RWPE2 (cell line): ENCODE measurements around the gene C2orf76.

Experiments used
- ATAC-seq: fragments of 200-7000 bp; cut with Tn5 transposase; 3 replicates; pipeline ENCODE4 v1.9.1; 2021; ENCODE audit warnings: low read depth
- DNase-seq: peaks from one replicate; pipeline ENCODE4 v3.0.0-alpha.2; 2020; ENCODE audit warnings: low spot score
- H3K27ac ChIP-seq: fragments of 450-650 bp; 2 replicates; pipeline ENCODE4 v1.5.1; 2017; ENCODE audit warnings: mild to moderate bottlenecking; ENCODE audit not compliant: poor library complexity, severe bottlenecking
- H3K27me3 ChIP-seq: fragments of 250-450 bp; sonication (Bioruptor Pico); 2 replicates; pipeline ENCODE4 v1.5.1; 2021; ENCODE audit warnings: mild to moderate bottlenecking, moderate library complexity; ENCODE audit not compliant: insufficient read depth, poor library complexity, severe bottlenecking
- H3K36me3 ChIP-seq: fragments of 250-450 bp; sonication (Bioruptor Pico); 2 replicates; pipeline ENCODE4 v1.5.1; 2020; ENCODE audit warnings: low read depth, mild to moderate bottlenecking, moderate library complexity
- H3K4me1 ChIP-seq: fragments of 250-450 bp; sonication (Bioruptor Pico); 2 replicates; pipeline ENCODE4 v1.5.1; 2021; ENCODE audit warnings: mild to moderate bottlenecking, moderate library complexity; ENCODE audit not compliant: insufficient read depth, poor library complexity, severe bottlenecking
- H3K4me3 ChIP-seq: fragments of 250-450 bp; sonication (Bioruptor Pico); 2 replicates; pipeline ENCODE4 v1.5.1; 2021; ENCODE audit warnings: mild to moderate bottlenecking, moderate library complexity; ENCODE audit not compliant: severe bottlenecking
- H3K9me3 ChIP-seq: fragments of 250-450 bp; sonication (Bioruptor Pico); 2 replicates; pipeline ENCODE4 v1.5.1; 2021; ENCODE audit warnings: mild to moderate bottlenecking, moderate library complexity; ENCODE audit not compliant: severe bottlenecking
- TF ChIP-seq, protein P1 (sequence below): fragments of 450-650 bp; IDR thresholded peaks from one replicate; pipeline ENCODE4 v1.5.1; 2017; ENCODE audit warnings: mild to moderate bottlenecking, moderate library complexity; ENCODE audit not compliant: poor library complexity, severe bottlenecking

Gene C2orf76

GRCh38 chr2:119259296-119259860 is 107.3 kb downstream of the C2orf76 start:
- ATAC-seq (no peak), DNase-seq (no peak)
- Histone ChIP-seq H3K36me3 (peaks cover 12% of the 10 kb centered on the region), H3K4me3 (no peak overlapping the region), H3K27ac (no peak overlapping the region), H3K27me3 (no peaks in the 10 kb centered on the region), H3K9me3 (no peaks in the 10 kb centered on the region), H3K4me1 (peaks cover 11% of the 10 kb centered on the region)
- TF ChIP-seq, protein P1, sequence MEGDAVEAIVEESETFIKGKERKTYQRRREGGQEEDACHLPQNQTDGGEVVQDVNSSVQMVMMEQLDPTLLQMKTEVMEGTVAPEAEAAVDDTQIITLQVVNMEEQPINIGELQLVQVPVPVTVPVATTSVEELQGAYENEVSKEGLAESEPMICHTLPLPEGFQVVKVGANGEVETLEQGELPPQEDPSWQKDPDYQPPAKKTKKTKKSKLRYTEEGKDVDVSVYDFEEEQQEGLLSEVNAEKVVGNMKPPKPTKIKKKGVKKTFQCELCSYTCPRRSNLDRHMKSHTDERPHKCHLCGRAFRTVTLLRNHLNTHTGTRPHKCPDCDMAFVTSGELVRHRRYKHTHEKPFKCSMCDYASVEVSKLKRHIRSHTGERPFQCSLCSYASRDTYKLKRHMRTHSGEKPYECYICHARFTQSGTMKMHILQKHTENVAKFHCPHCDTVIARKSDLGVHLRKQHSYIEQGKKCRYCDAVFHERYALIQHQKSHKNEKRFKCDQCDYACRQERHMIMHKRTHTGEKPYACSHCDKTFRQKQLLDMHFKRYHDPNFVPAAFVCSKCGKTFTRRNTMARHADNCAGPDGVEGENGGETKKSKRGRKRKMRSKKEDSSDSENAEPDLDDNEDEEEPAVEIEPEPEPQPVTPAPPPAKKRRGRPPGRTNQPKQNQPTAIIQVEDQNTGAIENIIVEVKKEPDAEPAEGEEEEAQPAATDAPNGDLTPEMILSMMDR = no peak

DNA sequence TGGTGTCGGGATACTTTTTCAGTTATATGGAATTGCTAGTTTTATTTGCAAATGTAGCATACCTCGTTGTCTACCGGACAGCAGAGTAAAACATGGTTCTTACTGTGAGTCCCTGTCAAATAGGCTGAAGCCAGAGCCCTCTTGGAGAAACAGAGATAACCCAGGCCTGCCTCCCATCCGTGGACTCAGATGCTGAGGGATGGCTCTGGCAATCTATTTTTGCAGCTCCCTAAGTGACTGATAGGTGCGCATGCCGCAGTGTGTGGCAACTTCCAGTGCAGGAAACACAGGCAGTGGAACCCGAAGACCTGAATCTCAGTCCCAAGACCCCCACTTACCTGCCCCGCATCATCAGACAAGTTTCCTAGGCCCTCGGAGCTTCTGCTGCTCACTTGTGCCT is 109.4 kb downstream of the C2orf76 start:
- H3K4me1 ChIP-seq = peaks cover 28% of the 10 kb centered on the region
- DNase-seq (no peak), ATAC-seq (no peak)
- H3K27ac ChIP-seq = no peak overlapping the region
- H3K9me3 ChIP-seq = no peaks in the 10 kb centered on the region
- H3K4me3 ChIP-seq = no peak overlapping the region
- TF ChIP-seq, protein P1 = no peak
- H3K27me3 ChIP-seq = no peaks in the 10 kb centered on the region
- H3K36me3 ChIP-seq = peaks cover 12% of the 10 kb centered on the region

DNA sequence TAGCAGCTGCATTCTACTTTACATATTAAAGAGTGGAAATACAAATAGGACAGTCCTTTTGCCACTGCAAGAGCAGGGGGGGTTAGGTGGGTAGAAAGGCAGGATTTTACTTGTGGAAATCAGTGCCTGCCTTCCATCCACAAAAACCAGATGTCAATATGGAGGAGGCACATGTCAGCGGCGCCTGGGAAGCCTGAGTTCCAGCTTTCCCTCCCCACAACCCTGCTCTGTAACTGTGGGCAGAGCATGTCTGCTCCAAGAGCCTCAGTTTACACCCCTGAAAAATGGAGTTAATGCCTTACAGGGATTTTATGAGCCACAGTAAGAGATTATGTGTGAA is 110.1 kb downstream of the C2orf76 start:
- no peaks in the 10 kb centered on the region for H3K27me3 ChIP-seq
- DNase-seq = no peak
- TF ChIP-seq, protein P1 = no peak
- peaks cover 12% of the 10 kb centered on the region for H3K36me3 ChIP-seq
- ATAC-seq = no peak
- no peak overlapping the region for H3K4me3 ChIP-seq
- no peaks in the 10 kb centered on the region for H3K9me3 ChIP-seq
- peak overlapping the region; percentile 51 for H3K27ac ChIP-seq
- H3K4me1 ChIP-seq = peaks cover 31% of the 10 kb centered on the region

DNA sequence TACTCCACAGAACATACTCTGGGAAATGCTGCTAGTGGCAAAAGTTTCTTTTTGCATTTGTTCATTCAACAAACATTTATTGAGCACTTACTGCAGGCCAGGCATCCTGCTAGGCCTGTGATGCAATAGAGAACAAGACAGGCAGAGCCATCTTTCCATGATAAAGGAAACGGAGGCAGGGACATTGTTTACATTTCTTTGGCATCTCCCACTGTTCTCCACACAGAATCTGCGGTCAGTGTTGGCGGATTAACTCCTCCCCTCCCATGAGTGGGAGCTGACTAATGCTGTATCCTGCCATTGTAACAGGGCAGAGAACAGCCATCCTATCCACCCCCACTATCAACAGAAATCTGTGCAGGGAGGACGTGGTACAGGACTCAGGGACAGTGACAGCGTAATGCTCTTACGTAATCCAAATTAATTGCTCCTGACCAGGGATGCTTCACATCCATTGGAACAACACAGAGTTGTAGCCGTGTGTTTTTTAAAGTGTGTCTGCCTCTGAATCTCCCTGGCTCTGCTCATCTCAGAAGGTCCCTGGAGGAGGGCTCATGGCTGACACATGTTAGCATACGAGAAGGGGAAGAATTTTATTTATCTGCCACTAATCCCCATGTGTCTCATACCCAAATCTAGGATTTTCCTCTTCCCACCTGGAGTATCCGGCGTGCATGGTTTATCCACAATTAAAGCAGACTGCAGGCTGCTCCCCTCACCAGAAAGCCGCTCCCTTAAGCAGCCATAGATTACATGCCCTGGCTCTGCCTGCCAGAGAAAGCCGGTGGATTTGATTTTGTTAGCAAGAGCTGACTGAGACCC is 110.7 kb downstream of the C2orf76 start:
- Histone ChIP-seq H3K27ac (peak overlapping the region; percentile 51), H3K4me3 (no peak overlapping the region), H3K36me3 (peaks cover 12% of the 10 kb centered on the region), H3K9me3 (no peaks in the 10 kb centered on the region), H3K27me3 (no peaks in the 10 kb centered on the region), H3K4me1 (peaks cover 31% of the 10 kb centered on the region)
- no peak for DNase-seq
- TF ChIP-seq, protein P1 = no peak
- ATAC-seq = peak; percentile 83

GRCh38 chr2:119254601-119255080 is 112.0 kb downstream of the C2orf76 start:
- Histone ChIP-seq H3K27me3 (no peaks in the 10 kb centered on the region), H3K4me1 (peaks cover 31% of the 10 kb centered on the region), H3K36me3 (peaks cover 14% of the 10 kb centered on the region), H3K27ac (peak overlapping the region; percentile 51), H3K9me3 (no peaks in the 10 kb centered on the region), H3K4me3 (no peak overlapping the region)
- ATAC-seq (no peak), DNase-seq (no peak)
- TF ChIP-seq, protein P1 = no peak
